HEK293T (cell line): ENCODE results near the gene CGNL1.

Source experiments
- ARNT ChIP-seq: fragments of 450-650 bp; IDR thresholded peaks from 2 replicates; pipeline ENCODE4 v1.6.1; 2017; ENCODE audit warnings: mild to moderate bottlenecking
- BHLHE40 ChIP-seq: fragments of 450-650 bp; IDR thresholded peaks from 2 replicates; pipeline ENCODE4 v1.6.1; 2016; ENCODE audit warnings: mild to moderate bottlenecking, moderate library complexity, borderline replicate concordance
- CTBP1 ChIP-seq: fragments of 450-650 bp; IDR thresholded peaks from 2 replicates; pipeline ENCODE4 v1.6.1; 2016; ENCODE audit warnings: borderline replicate concordance
- FOXA1 ChIP-seq: fragments of 450-650 bp; IDR thresholded peaks from 2 replicates; pipeline ENCODE4 v1.6.1; 2016; ENCODE audit warnings: mild to moderate bottlenecking
- FOXM1 ChIP-seq: fragments of 450-650 bp; IDR thresholded peaks from 2 replicates; pipeline ENCODE4 v1.6.1; 2017; ENCODE audit warnings: mild to moderate bottlenecking, borderline replicate concordance
- LEF1 ChIP-seq: fragments of 450-650 bp; IDR thresholded peaks from 2 replicates; pipeline ENCODE4 v1.6.1; 2017; ENCODE audit warnings: mild to moderate bottlenecking, borderline replicate concordance
- SUZ12 ChIP-seq: fragments of 450-650 bp; IDR thresholded peaks from 2 replicates; pipeline ENCODE4 v1.6.1; 2016; ENCODE audit warnings: mild to moderate bottlenecking
- TF ChIP-seq, protein P1 (sequence below): fragments of 450-650 bp; IDR thresholded peaks from 2 replicates; pipeline ENCODE4 v1.6.1; 2016

DNA sequence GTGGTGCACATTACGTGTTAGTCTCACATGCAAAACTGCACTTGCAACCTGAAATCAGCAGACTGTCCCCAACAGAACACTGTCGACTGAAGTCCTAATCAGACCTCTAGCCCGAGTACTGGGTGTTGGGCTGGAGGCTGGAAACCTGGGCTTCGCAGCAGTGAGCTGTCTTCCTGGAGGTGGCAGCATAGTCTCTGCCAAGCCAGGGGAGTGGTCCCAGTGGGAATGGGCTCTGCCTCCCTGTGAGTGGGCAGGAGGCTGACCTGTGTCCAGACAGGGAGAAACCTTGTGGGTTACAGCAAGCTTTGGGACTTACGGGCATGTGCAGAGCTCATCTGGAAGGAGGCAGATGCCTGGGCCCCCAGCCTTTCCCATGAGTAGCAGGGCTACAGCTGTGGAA is 177.2 kb downstream of the CGNL1 start:
- TF ChIP-seq BHLHE40, result no peak
- TF ChIP-seq, protein P1, sequence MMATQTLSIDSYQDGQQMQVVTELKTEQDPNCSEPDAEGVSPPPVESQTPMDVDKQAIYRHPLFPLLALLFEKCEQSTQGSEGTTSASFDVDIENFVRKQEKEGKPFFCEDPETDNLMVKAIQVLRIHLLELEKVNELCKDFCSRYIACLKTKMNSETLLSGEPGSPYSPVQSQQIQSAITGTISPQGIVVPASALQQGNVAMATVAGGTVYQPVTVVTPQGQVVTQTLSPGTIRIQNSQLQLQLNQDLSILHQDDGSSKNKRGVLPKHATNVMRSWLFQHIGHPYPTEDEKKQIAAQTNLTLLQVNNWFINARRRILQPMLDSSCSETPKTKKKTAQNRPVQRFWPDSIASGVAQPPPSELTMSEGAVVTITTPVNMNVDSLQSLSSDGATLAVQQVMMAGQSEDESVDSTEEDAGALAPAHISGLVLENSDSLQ, result no peak
- TF ChIP-seq SUZ12, result no peak
- TF ChIP-seq FOXM1, result no peak
- no peak for TF ChIP-seq CTBP1
- no peak for TF ChIP-seq LEF1
- TF ChIP-seq FOXA1, result no peak
- TF ChIP-seq ARNT, result no peak
